ENCODE measurements around the gene ARHGEF38.

The ARHGEF38 gene

DNA sequence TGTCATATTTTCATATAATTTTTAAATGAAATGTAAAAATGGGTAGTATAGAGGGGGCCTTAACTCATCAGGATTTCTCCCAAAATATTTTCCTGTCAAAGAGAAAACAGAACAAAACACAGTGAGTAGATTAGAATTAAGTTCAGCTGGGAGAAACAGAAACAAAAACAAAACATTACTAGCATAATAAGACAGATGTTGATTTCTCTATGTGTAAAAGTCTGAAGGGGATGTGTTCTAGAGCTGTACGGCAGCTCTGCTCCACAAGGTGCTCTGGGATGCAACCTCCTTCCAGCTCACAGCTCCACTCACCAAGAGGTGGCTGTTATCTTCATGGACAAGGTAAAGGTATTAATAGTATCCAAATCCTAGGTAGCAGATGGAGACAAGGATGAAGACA lies 72.8 kb downstream of the ARHGEF38 start:
- no peak overlapping the region for H3K4me3 ChIP-seq (ENCODE audit: low read depth in 1 of 5, low read length in 5 of 5)
- no peaks in the 10 kb centered on the region for H3K4me1 ChIP-seq (ENCODE audit: control insufficient read depth in 5 of 5, insufficient read depth in 5 of 5, low read length in 5 of 5)
- no peaks in the 10 kb centered on the region for H3K27me3 ChIP-seq (ENCODE audit: control insufficient read depth in 5 of 5, insufficient read depth in 4 of 5, low read length in 5 of 5)
- no peak overlapping the region for H3K27ac ChIP-seq (ENCODE audit: low read depth, low read length)
- no peak overlapping the region for H3K9ac ChIP-seq (ENCODE audit: low read length in 5 of 5)
- no peaks in the 10 kb centered on the region for H3K9me3 ChIP-seq (ENCODE audit: control insufficient read depth in 5 of 5, low read length in 5 of 5)
- no peaks in the 10 kb centered on the region for H3K36me3 ChIP-seq (ENCODE audit: control insufficient read depth in 5 of 5, insufficient read depth in 5 of 5, low read length in 5 of 5)

DNA sequence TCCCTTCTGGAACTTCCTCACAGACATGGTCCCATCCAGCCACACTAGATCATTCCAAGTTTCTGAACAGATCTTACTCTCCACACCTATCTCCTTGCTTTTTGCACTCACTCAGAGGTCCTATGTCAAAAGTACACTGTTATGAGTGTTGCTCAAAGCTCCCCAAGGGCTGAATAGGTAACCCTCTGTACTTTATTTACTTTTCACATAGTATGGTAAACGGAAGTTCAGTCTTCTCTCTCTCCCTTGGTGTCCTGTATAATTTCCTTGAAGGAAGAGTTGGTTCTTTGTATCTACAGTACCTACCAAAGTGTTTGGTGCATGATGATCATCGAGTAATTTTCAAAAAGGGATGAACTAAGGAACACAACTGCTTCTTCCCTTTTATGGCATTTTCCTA lies 74.4 kb downstream of the ARHGEF38 start:
- Histone ChIP-seq H3K9ac (ENCODE audit: low read length in 5 of 5) (no peak overlapping the region), H3K36me3 (ENCODE audit: control insufficient read depth in 5 of 5, insufficient read depth in 5 of 5, low read length in 5 of 5) (no peaks in the 10 kb centered on the region), H3K4me1 (ENCODE audit: control insufficient read depth in 5 of 5, insufficient read depth in 5 of 5, low read length in 5 of 5) (no peaks in the 10 kb centered on the region), H3K27me3 (ENCODE audit: control insufficient read depth in 5 of 5, insufficient read depth in 4 of 5, low read length in 5 of 5) (no peaks in the 10 kb centered on the region), H3K9me3 (ENCODE audit: control insufficient read depth in 5 of 5, low read length in 5 of 5) (no peaks in the 10 kb centered on the region), H3K4me3 (ENCODE audit: low read depth in 1 of 5, low read length in 5 of 5) (no peak overlapping the region), H3K27ac (ENCODE audit: low read depth, low read length) (no peak overlapping the region)

DNA sequence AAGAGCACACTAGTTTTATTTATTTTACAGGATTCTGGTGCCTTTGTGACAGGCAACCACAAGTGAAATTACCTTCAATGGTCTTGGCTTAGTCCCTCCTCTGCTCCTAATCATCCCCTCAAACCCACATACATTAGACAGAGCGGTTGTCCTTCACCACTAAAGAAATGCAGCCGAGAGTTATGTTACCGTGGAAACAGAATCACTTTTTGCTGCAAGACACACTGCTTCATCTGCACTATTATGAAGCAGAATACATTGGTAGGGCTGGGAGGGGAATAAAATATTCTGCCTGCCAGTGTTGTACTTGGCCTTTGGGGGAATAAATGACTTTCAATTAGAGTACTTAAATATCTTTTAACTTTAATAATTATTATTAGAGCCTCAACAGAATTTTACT lies 75.2 kb downstream of the ARHGEF38 start:
- Histone ChIP-seq H3K27ac (ENCODE audit: low read depth, low read length) (no peak overlapping the region), H3K9me3 (ENCODE audit: control insufficient read depth in 5 of 5, low read length in 5 of 5) (no peaks in the 10 kb centered on the region), H3K36me3 (ENCODE audit: control insufficient read depth in 5 of 5, insufficient read depth in 5 of 5, low read length in 5 of 5) (no peaks in the 10 kb centered on the region)

DNA sequence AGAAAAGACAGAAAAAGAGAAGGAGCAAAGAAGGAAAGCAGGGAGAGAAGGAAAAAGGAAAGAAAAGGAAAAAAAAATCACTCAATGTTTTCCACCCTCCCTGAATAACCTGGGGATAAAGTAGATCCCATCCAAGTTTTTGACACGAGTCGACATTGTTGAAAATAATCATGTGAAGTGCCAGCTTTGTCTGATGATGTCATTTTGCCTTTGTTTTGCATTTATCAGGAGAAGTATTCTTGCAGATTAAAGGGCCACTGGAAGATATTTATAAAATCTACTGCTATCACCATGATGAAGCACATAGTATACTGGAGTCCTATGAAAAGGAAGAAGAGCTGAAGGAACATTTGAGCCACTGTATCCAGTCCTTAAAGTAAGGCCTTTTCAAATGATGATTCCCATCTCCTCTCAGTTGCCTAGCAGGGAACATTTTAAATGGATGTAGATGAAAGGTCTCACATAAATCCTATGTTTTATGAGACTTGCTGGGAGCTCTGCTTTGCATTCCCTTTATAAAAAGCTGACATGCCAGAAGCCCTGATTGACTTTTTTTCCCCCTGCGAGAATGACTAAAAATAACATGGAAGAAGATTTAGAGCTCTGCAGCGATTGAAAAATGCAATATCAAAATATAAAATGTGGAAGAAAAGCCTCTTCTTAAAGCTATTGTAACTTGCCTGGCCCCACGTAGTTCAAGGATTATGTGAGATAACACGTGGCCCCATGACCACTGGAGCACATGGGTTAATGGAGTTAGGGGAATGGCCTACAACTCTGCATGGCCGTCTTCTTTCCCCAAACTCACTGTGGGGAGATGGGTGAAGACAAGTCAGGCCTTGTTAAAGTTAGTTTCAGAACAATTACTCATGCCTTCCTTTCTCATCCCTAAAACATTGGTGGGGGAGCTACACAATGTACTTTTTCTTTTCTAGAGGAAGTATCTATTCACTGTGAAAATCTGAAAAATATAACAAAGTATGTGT lies 78.5 kb downstream of the ARHGEF38 start:
- Histone ChIP-seq H3K4me1 (ENCODE audit: control insufficient read depth in 5 of 5, insufficient read depth in 5 of 5, low read length in 5 of 5) (peaks cover 0 to 4% (median 0%) of the 10 kb centered on the region in 5 donors), H3K36me3 (ENCODE audit: control insufficient read depth in 5 of 5, insufficient read depth in 5 of 5, low read length in 5 of 5) (no peaks in the 10 kb centered on the region), H3K27me3 (ENCODE audit: control insufficient read depth in 5 of 5, insufficient read depth in 4 of 5, low read length in 5 of 5) (no peaks in the 10 kb centered on the region), H3K27ac (ENCODE audit: low read depth, low read length) (no peak overlapping the region), H3K4me3 (ENCODE audit: low read depth in 1 of 5, low read length in 5 of 5) (no peak overlapping the region), H3K9me3 (ENCODE audit: control insufficient read depth in 5 of 5, low read length in 5 of 5) (no peaks in the 10 kb centered on the region), H3K9ac (ENCODE audit: low read length in 5 of 5) (no peak overlapping the region)

More for the DNA sequence above, 75.2 kb downstream of the ARHGEF38 start:
- H3K9ac ChIP-seq (ENCODE audit: low read length in 5 of 5) = no peak overlapping the region
- H3K4me1 ChIP-seq (ENCODE audit: control insufficient read depth in 5 of 5, insufficient read depth in 5 of 5, low read length in 5 of 5) = no peaks in the 10 kb centered on the region
- H3K4me3 ChIP-seq (ENCODE audit: low read depth in 1 of 5, low read length in 5 of 5) = no peak overlapping the region
- H3K27me3 ChIP-seq (ENCODE audit: control insufficient read depth in 5 of 5, insufficient read depth in 4 of 5, low read length in 5 of 5) = no peaks in the 10 kb centered on the region

DNA sequence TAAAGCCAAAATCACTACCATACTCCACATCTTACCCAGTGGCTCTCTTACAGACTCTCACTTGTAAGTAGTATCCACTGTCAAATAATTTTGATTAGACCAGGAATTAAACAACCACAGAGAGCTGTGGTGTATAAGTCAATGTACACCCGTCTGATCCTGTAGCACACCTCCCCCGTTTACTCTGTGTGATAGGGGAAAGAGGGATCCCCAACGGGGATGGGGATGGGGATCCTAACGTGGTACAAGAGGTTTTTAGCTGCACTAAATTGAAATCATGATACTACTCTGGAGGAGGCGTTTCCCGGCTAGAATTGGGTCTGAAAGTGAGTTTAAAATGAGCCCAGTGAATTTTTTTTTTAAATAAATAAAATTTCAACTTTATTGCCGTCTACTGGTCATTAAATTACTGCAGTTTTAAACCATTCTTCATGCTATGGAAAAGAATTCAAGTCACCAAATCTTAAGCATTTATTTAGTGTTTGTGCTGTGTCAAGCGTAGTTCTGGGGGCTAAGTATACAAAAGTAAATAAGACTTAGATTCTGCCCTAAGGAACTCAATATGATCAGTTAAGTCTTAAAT lies 79.5 kb downstream of the ARHGEF38 start:
- H3K9ac ChIP-seq (ENCODE audit: low read length in 5 of 5) = no peak overlapping the region
- H3K27me3 ChIP-seq (ENCODE audit: control insufficient read depth in 5 of 5, insufficient read depth in 4 of 5, low read length in 5 of 5) = no peaks in the 10 kb centered on the region
- H3K36me3 ChIP-seq (ENCODE audit: control insufficient read depth in 5 of 5, insufficient read depth in 5 of 5, low read length in 5 of 5) = no peaks in the 10 kb centered on the region
- H3K27ac ChIP-seq (ENCODE audit: low read depth, low read length) = no peak overlapping the region
- H3K4me3 ChIP-seq (ENCODE audit: low read depth in 1 of 5, low read length in 5 of 5) = no peak overlapping the region
- H3K9me3 ChIP-seq (ENCODE audit: control insufficient read depth in 5 of 5, low read length in 5 of 5) = no peaks in the 10 kb centered on the region
- H3K4me1 ChIP-seq (ENCODE audit: control insufficient read depth in 5 of 5, insufficient read depth in 5 of 5, low read length in 5 of 5) = peaks cover 0 to 4% (median 0%) of the 10 kb centered on the region in 5 donors

DNA sequence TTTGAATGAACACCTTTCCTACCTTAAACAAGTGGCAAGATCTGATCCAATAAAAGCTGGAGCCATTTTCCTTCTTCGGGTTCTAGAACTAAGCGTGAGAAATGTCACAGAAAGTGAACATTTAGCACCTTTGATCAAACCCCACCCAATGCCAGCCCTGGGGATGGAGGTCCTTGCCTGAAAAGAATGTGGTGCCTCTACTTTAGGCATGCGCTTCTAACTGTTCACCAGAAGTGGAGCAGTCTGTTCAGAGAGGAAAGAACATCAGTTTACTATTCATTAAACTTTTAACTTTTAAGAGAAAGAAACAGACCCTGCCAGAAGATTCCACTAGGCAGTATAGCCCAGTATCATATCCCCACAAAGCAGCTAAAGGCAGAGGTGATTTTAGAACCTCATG lies 80.2 kb downstream of the ARHGEF38 start:
- H3K36me3 ChIP-seq (ENCODE audit: control insufficient read depth in 5 of 5, insufficient read depth in 5 of 5, low read length in 5 of 5) = no peaks in the 10 kb centered on the region
- H3K4me3 ChIP-seq (ENCODE audit: low read depth in 1 of 5, low read length in 5 of 5) = no peak overlapping the region
- H3K9ac ChIP-seq (ENCODE audit: low read length in 5 of 5) = no peak overlapping the region
- no peaks in the 10 kb centered on the region for H3K9me3 ChIP-seq (ENCODE audit: control insufficient read depth in 5 of 5, low read length in 5 of 5)
- no peak overlapping the region for H3K27ac ChIP-seq (ENCODE audit: low read depth, low read length)
- H3K27me3 ChIP-seq (ENCODE audit: control insufficient read depth in 5 of 5, insufficient read depth in 4 of 5, low read length in 5 of 5) = no peaks in the 10 kb centered on the region
- peaks cover 0 to 7% (median under 1%) of the 10 kb centered on the region in 5 donors for H3K4me1 ChIP-seq (ENCODE audit: control insufficient read depth in 5 of 5, insufficient read depth in 5 of 5, low read length in 5 of 5)

DNA sequence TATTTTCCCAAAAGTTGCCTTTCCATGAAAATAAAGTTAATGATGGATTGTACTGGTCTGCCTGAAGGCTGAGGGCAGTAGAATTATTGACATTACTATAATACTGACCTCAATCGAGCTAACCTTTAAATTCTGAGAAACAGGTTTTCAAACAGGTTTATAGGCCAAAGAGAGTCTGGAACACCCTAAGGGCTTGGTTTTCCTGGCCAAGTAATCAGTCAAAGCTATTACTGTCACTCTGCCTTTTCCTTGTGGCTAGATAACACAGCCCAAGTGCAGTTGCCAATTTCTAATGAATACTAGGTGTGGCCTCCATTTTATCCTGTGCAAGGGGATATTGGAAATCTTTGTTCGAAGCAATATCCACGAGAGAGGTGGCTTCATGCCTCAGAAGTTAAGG lies 80.8 kb downstream of the ARHGEF38 start:
- H3K36me3 ChIP-seq (ENCODE audit: control insufficient read depth in 5 of 5, insufficient read depth in 5 of 5, low read length in 5 of 5) = no peaks in the 10 kb centered on the region
- no peak overlapping the region for H3K27ac ChIP-seq (ENCODE audit: low read depth, low read length)
- no peak overlapping the region for H3K9ac ChIP-seq (ENCODE audit: low read length in 5 of 5)
- peaks cover 0 to 10% (median 5%) of the 10 kb centered on the region in 5 donors for H3K4me1 ChIP-seq (ENCODE audit: control insufficient read depth in 5 of 5, insufficient read depth in 5 of 5, low read length in 5 of 5)
- no peaks in the 10 kb centered on the region for H3K27me3 ChIP-seq (ENCODE audit: control insufficient read depth in 5 of 5, insufficient read depth in 4 of 5, low read length in 5 of 5)
- H3K4me3 ChIP-seq (ENCODE audit: low read depth in 1 of 5, low read length in 5 of 5) = no peak overlapping the region
- H3K9me3 ChIP-seq (ENCODE audit: control insufficient read depth in 5 of 5, low read length in 5 of 5) = no peaks in the 10 kb centered on the region

DNA sequence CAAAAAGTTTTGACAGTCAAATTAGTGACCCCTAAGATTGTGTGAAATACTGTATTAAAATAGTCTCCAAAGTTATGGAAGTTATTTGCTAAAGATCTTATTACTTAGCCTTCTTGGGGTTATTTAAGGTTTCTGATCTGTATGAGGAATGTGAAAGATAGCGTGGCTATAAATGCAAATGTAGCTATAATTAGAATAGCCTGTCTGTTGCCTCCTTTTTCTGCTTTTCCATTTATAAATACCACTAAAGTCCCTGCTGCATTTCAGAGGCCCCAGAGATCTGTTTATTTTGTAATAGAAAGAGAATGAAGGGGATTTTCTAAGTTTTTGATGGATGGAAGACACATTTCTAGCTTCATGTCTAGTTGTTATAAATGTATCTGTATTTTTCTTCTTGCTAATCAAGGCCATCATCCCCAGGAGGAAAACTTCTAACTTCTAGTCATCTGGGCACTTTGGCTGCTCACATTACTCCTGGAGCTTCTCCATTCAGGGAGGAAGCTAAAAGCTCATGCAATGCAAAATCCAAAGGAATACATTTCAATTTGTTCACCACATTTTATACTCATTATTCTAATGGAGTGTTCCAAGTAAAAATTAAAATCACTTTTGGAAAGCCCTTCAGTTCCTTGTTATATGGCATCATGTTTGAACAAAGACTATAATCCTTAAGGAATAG lies 82.1 kb downstream of the ARHGEF38 start:
- H3K9me3 ChIP-seq (ENCODE audit: control insufficient read depth in 5 of 5, low read length in 5 of 5) = no peaks in the 10 kb centered on the region
- H3K9ac ChIP-seq (ENCODE audit: low read length in 5 of 5) = no peak overlapping the region
- no peak overlapping the region for H3K27ac ChIP-seq (ENCODE audit: low read depth, low read length)
- H3K4me1 ChIP-seq (ENCODE audit: control insufficient read depth in 5 of 5, insufficient read depth in 5 of 5, low read length in 5 of 5) = peaks cover 0 to 10% (median 5%) of the 10 kb centered on the region in 5 donors
- H3K27me3 ChIP-seq (ENCODE audit: control insufficient read depth in 5 of 5, insufficient read depth in 4 of 5, low read length in 5 of 5) = no peaks in the 10 kb centered on the region
- H3K4me3 ChIP-seq (ENCODE audit: low read depth in 1 of 5, low read length in 5 of 5) = no peak overlapping the region
- H3K36me3 ChIP-seq (ENCODE audit: control insufficient read depth in 5 of 5, insufficient read depth in 5 of 5, low read length in 5 of 5) = no peaks in the 10 kb centered on the region

DNA sequence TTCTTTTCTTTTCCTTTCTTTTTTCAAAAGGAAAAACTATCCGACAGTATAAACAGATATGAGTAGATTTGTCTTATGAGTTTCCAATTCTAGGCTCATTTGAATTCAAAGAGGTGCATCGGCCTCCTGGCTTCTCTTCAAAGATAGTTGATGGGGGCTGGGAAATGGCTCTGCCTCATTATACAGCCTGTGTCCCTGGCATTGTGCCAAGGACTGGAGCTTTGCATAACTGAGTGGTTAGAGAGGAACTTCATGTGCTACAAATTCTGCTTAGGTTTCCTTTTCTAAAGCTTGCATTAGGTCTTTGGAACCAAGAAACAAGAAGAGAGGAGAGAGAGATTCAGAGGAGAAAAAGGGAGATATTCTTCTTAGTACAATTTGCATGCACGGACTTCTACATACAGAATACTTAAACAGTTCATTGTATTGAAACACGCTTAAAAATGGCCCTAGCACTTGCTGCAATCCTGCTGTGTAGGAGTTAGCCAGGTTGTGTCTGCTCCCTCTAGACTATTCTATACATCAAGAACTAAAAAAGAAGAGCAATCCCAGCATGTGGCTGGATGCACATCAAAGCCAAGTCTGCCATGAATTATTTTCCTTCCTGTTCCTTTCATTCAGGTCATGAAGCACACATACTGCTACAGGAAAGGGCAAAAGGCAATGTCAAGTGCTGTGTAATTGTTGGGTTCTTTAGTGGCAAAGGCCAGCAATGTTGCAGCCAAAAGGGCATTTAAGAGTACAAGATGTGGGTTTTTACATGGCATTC lies 85.2 kb downstream of the ARHGEF38 start:
- H3K9me3 ChIP-seq (ENCODE audit: control insufficient read depth in 5 of 5, low read length in 5 of 5) = no peaks in the 10 kb centered on the region
- no peaks in the 10 kb centered on the region for H3K27me3 ChIP-seq (ENCODE audit: control insufficient read depth in 5 of 5, insufficient read depth in 4 of 5, low read length in 5 of 5)
- no peak overlapping the region for H3K9ac ChIP-seq (ENCODE audit: low read length in 5 of 5)
- no peaks in the 10 kb centered on the region for H3K36me3 ChIP-seq (ENCODE audit: control insufficient read depth in 5 of 5, insufficient read depth in 5 of 5, low read length in 5 of 5)
- H3K4me1 ChIP-seq (ENCODE audit: control insufficient read depth in 5 of 5, insufficient read depth in 5 of 5, low read length in 5 of 5) = peaks cover 0 to 10% (median 5%) of the 10 kb centered on the region in 5 donors
- no peak overlapping the region for H3K27ac ChIP-seq (ENCODE audit: low read depth, low read length)
- no peak overlapping the region for H3K4me3 ChIP-seq (ENCODE audit: low read depth in 1 of 5, low read length in 5 of 5)
